Brain microvascular endothelial cell (primary cell): ENCODE results near the gene UBE2F.
"Not testable (repeated sequence)": the region's sequence is repeated elsewhere in the genome, so short reads cannot be mapped to it uniquely, and the experiment has no call there.

Source experiments
- DNase-seq: peaks from one replicate; pipeline ENCODE4 v3.0.0-alpha.2; 2020
- H3K27ac ChIP-seq: fragments of 250-450 bp; sonication (Bioruptor Pico); 2 replicates; pipeline ENCODE4 v1.5.1; 2020; ENCODE audit warnings: mild to moderate bottlenecking, moderate library complexity
- H3K27me3 ChIP-seq: fragments of 250-450 bp; sonication (Bioruptor Pico); replicated peaks from 2 replicates; pipeline ENCODE4 v1.5.1; 2020; ENCODE audit warnings: mild to moderate bottlenecking
- H3K36me3 ChIP-seq: fragments of 250-450 bp; sonication (Bioruptor Pico); replicated peaks from 2 replicates; pipeline ENCODE4 v1.5.1; 2020; ENCODE audit warnings: mild to moderate bottlenecking
- H3K4me3 ChIP-seq: 2 replicates; pipeline ENCODE4 v1.5.1; 2011; ENCODE audit warnings: low read depth, mild to moderate bottlenecking, control low read depth, low read length, moderate library complexity
- CTCF ChIP-seq: IDR thresholded peaks from 2 replicates; pipeline ENCODE4 v1.5.1; 2011; ENCODE audit warnings: low read depth, mild to moderate bottlenecking, moderate library complexity, low read length, control low read depth, inconsistent platforms; ENCODE audit errors: missing control alignments
- in situ Hi-C: cut with HindIII; loops from 2 replicates; pipeline ENCODE4 v1.10.0; 2017; ENCODE audit warnings: low sequenced_read_pairs, low pct_ligation_motif_present

UBE2F gene

DNA sequence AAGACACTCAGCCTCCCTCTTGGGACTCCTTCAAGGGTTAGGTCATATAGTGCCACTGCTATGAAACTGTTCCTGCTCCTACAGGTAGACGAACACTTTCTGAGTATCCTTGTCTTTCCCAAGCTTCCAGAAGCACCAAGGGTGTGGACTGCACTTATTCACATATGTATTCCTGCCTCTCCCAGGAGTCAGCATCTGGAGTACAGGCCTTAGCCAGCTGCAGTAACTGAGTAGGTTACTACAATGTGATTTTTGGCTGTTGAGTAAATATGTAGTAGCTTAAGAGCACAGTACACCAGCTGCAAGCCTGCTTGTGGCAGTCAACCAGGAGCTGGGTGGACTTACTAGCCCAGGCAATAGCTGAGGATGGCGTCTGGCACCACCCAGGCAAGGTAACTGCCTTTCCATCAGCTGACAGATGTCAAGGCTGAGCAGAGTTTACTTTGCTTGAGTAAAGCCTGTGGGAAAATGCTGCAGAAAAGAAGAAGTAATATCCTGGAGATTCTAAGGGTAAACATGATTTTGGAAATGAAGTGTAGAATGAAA lies 80.0 kb downstream of the UBE2F start:
- TF ChIP-seq CTCF, result no peak
- Histone ChIP-seq H3K27ac (no peak overlapping the region), H3K4me3 (no peak overlapping the region), H3K27me3 (no peaks in the 10 kb centered on the region), H3K36me3 (peaks cover 4% of the 10 kb centered on the region)
- no peak for DNase-seq
- in situ Hi-C loops, result no loop called here

DNA sequence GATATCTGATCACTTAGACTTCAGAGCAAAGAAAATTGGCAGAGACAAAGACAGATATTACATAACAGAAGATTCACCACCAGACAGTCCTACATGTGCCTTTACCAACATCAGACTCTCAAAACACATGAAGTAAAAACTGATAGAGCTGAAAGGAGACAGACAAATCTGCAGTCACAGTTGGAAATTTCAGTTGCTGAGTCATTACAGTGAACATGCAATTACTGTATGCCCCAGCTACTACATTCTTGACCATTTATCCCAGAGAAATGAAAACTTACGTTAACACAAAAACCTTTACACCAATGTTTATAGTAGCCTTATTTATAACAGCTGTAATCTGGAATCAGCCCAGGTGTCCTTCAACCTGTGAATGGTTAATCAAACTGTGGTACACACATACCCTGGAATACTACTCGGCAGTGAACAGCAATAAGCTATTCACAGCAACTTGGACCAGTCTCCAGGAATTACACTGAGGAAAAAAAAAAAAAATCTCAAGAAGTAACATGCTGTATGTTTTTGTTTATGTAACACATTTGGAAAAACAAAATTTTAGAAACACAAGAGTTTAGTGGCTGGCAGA lies 86.5 kb downstream of the UBE2F start:
- Histone ChIP-seq H3K27me3 (no peaks in the 10 kb centered on the region), H3K27ac (no peak overlapping the region), H3K4me3 (no peak overlapping the region), H3K36me3 (no peaks in the 10 kb centered on the region)
- no peak for TF ChIP-seq CTCF
- in situ Hi-C loops, result no loop called here
- DNase-seq, result no peak

- TF ChIP-seq CTCF, result no peak
- no peaks in the 10 kb centered on the region for H3K36me3 ChIP-seq
- no peak overlapping the region for H3K4me3 ChIP-seq
- no peak for DNase-seq
- H3K27ac ChIP-seq, result no peak overlapping the region
- H3K27me3 ChIP-seq, result no peaks in the 10 kb centered on the region
- in situ Hi-C loops, result no loop called here
Observed at GRCh38 chr2:238055841-238056240, 89.0 kb downstream of the UBE2F start.

- H3K4me3 ChIP-seq, H3K27ac ChIP-seq, H3K36me3 ChIP-seq, in situ Hi-C loops, DNase-seq, H3K27me3 ChIP-seq: not testable (repeated sequence)
Observed at GRCh38 chr2:238057696-238058575, 91.1 kb downstream of the UBE2F start.

DNA sequence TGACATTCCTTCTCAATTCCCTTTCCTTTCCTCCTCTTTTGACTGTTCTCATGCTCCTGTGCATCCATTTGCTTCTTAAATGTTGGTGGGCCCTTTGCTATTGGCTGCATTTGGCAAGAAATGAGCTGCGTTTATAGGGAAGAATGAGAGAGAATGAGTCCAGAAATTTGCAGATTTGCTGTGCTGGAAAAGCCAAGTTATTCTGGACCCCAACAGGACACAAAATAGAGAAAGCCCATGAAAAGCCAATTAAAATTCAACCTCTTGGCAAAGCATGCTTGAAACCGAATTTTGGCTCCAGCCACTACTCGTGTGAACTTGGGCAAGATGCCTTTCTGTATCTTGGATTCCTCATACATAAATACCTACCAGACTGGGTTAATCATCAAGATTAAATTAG lies 92.7 kb downstream of the UBE2F start:
- in situ Hi-C loops, result no loop called here
- Histone ChIP-seq H3K27ac (no peak overlapping the region), H3K36me3 (no peaks in the 10 kb centered on the region), H3K27me3 (no peaks in the 10 kb centered on the region), H3K4me3 (no peak overlapping the region)
- no peak for DNase-seq
- no peak for TF ChIP-seq CTCF

GRCh38 chr2:238060096-238060541 lies 93.3 kb downstream of the UBE2F start:
- DNase-seq, result peak; percentile 6
- Histone ChIP-seq H3K27me3 (no peaks in the 10 kb centered on the region), H3K27ac (peak overlapping the region; percentile 85), H3K36me3 (no peaks in the 10 kb centered on the region), H3K4me3 (peak overlapping the region; percentile 75)
- in situ Hi-C loops, result no loop called here
- TF ChIP-seq CTCF, result no peak
